ENCODE measurements around the gene WNT3A. TPM values are rescaled to one million over a fixed set of nuclear protein-coding genes. Genes with fewer than 3 reads are reported as not detected.

Gene WNT3A
- polyA plus RNA-seq, 1 donor (not counting 4 experiments of a cell fraction or from before 2014, with no cell fraction given): 0.07 TPM

DNA sequence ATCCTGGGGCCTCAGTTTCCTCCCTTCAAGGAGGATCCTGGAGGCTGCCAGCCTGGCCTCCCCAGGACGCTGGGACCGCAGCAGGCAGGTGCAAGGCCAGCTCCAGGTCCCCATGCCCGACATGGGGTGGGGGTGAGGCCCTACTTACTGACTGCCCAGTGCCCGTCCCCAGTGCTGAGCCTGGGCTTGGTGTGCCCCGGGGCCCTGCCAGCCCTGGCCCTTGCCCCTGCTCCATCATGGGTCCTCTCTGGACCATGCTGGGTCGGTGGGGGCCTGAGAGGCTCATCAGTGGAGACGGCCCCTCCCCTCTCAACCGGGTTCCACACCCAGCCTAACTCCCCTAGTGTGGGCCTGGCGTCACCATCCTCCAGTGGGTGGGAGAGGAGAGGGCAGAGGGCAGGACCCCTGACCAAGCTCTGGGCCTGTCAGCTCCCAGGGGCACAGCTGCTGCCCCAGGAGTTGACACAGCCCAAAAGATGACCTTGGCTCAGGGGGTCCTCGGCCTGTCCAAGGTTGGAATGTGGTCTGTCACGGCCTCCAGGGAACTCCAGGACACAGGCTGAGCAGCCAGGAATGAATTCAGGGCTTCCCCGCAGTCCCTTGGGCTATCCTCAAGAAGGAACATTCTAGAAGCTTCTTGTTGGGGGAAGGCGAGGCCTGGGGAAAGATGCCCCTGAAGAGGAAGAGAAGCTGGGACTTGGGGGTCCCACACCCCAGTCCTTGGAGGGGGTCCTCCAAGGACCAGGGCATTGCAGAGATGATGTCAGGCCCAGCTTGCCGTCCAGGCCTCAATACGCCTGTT lies 58.1 kb downstream of the WNT3A start:
- no peaks in the 10 kb centered on the region for H3K79me2 ChIP-seq (ENCODE audit: control insufficient read depth, insufficient read depth, low read length)
- FAIRE-seq (no peak), DNase-seq (ENCODE audit: low read depth, low spot score) (no peak)
- dilution Hi-C loops (cut with MboI; ENCODE audit: extremely low pct_ligation_motif_present, low sequenced_read_pairs): no loop called here
- no peak overlapping the region for H3K4me2 ChIP-seq (ENCODE audit: control insufficient read depth, extremely low read depth, insufficient read depth, low read depth, low read length)
- no peak overlapping the region for H2AFZ ChIP-seq (ENCODE audit: control insufficient read depth, low read length)
- H3K9me1 ChIP-seq (ENCODE audit: control insufficient read depth, extremely low read depth, insufficient read depth, low read length): no peaks in the 10 kb centered on the region
- H3K9ac ChIP-seq (ENCODE audit: control insufficient read depth, extremely low read depth, insufficient read depth, low read length): no peak overlapping the region
- no peak for TF ChIP-seq EZH2 (IDR thresholded peaks at IDR 0.05; ENCODE audit: low read length)
- no peaks in the 10 kb centered on the region for H3K36me3 ChIP-seq (ENCODE audit: control insufficient read depth in 2 of 2, extremely low read depth in 1 of 2, insufficient read depth in 2 of 2, low read length in 2 of 2)
- no peaks in the 10 kb centered on the region for H3K9me3 ChIP-seq (ENCODE audit: control insufficient read depth, low read depth, low read length)
- H3K4me1 ChIP-seq (ENCODE audit: control insufficient read depth, extremely low read depth, insufficient read depth, low read length): peaks cover 3% of the 10 kb centered on the region
- no peak overlapping the region for H3K4me3 ChIP-seq (ENCODE audit: control insufficient read depth in 2 of 3, extremely low read depth in 1 of 3, insufficient read depth in 2 of 3, low read depth in 1 of 3, low read length in 3 of 3)
- no peak overlapping the region for H3K27ac ChIP-seq (ENCODE audit: control insufficient read depth, insufficient read depth, low read length)
- no peaks in the 10 kb centered on the region for H4K20me1 ChIP-seq (ENCODE audit: control insufficient read depth, extremely low read depth, insufficient read depth, low read length)
- H3K27me3 ChIP-seq (ENCODE audit: control insufficient read depth, extremely low read depth, insufficient read depth, low read length): peaks cover 46% of the 10 kb centered on the region

DNA sequence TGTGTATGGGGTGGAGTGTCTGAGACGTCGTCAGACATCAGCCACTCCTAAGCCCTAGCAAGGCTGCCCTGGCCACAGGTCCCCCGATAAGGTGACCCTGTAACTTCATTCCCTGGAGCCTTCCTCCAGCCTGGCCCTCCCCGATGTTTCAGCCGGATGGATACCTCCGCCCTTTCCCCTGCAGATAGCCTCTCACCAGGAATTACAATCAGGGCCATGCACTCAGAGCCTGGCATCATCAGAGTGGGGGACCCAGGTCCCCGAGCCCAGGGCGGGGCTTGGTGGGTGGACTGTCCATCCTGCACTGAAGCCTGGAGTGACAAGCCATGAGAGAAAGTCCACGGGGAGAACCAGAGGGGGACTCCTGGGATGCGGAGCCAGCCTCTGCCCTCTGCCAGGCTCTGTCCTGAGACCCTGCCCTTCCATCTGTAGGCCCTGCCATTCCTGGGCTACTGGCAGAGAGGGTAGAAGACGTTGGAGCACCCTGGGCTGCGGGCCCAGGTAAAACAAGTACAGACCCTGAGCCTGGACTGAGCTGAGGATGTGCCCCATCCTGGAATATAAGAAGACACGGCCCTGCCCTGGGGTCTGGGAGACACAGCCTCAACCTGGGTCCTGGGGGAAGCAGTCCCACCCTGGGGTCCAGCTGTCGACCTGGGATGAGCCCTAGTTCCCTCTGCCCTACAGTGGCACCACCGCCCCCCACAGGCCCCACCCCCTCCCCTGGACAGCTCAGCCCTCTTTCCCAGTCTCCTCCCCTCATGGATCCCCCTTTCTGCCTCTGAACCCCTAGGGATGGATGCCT lies 58.9 kb downstream of the WNT3A start:
- no peaks in the 10 kb centered on the region for H3K36me3 ChIP-seq (ENCODE audit: control insufficient read depth in 2 of 2, extremely low read depth in 1 of 2, insufficient read depth in 2 of 2, low read length in 2 of 2)
- dilution Hi-C loops (cut with MboI; ENCODE audit: extremely low pct_ligation_motif_present, low sequenced_read_pairs): no loop called here
- H3K79me2 ChIP-seq (ENCODE audit: control insufficient read depth, insufficient read depth, low read length): no peaks in the 10 kb centered on the region
- no peaks in the 10 kb centered on the region for H4K20me1 ChIP-seq (ENCODE audit: control insufficient read depth, extremely low read depth, insufficient read depth, low read length)
- H3K27ac ChIP-seq (ENCODE audit: control insufficient read depth, insufficient read depth, low read length): no peak overlapping the region
- H3K4me2 ChIP-seq (ENCODE audit: control insufficient read depth, extremely low read depth, insufficient read depth, low read depth, low read length): no peak overlapping the region
- H3K4me1 ChIP-seq (ENCODE audit: control insufficient read depth, extremely low read depth, insufficient read depth, low read length): no peaks in the 10 kb centered on the region
- H3K9ac ChIP-seq (ENCODE audit: control insufficient read depth, extremely low read depth, insufficient read depth, low read length): no peak overlapping the region
- no peak for DNase-seq (ENCODE audit: low read depth, low spot score)
- H2AFZ ChIP-seq (ENCODE audit: control insufficient read depth, low read length): no peak overlapping the region
- no peak overlapping the region for H3K4me3 ChIP-seq (ENCODE audit: control insufficient read depth in 2 of 3, extremely low read depth in 1 of 3, insufficient read depth in 2 of 3, low read depth in 1 of 3, low read length in 3 of 3)
- no peak for FAIRE-seq
- peaks cover 38% of the 10 kb centered on the region for H3K27me3 ChIP-seq (ENCODE audit: control insufficient read depth, extremely low read depth, insufficient read depth, low read length)
- no peaks in the 10 kb centered on the region for H3K9me1 ChIP-seq (ENCODE audit: control insufficient read depth, extremely low read depth, insufficient read depth, low read length)
- TF ChIP-seq, protein P1, sequence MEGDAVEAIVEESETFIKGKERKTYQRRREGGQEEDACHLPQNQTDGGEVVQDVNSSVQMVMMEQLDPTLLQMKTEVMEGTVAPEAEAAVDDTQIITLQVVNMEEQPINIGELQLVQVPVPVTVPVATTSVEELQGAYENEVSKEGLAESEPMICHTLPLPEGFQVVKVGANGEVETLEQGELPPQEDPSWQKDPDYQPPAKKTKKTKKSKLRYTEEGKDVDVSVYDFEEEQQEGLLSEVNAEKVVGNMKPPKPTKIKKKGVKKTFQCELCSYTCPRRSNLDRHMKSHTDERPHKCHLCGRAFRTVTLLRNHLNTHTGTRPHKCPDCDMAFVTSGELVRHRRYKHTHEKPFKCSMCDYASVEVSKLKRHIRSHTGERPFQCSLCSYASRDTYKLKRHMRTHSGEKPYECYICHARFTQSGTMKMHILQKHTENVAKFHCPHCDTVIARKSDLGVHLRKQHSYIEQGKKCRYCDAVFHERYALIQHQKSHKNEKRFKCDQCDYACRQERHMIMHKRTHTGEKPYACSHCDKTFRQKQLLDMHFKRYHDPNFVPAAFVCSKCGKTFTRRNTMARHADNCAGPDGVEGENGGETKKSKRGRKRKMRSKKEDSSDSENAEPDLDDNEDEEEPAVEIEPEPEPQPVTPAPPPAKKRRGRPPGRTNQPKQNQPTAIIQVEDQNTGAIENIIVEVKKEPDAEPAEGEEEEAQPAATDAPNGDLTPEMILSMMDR (optimal IDR thresholded peaks at IDR 0.05 in 1 of 3, IDR thresholded peaks at IDR 0.05 in 1 of 3, conservative IDR thresholded peaks at IDR 0.05 in 1 of 3; ENCODE audit: extremely low read depth in 1 of 3, insufficient read depth in 2 of 3, low read length in 3 of 3): no peak
- TF ChIP-seq EZH2 (IDR thresholded peaks at IDR 0.05; ENCODE audit: low read length): no peak
- H3K9me3 ChIP-seq (ENCODE audit: control insufficient read depth, low read depth, low read length): no peaks in the 10 kb centered on the region

All from keratinocyte (primary cell).